Keratinocyte (primary cell): Measurements from ENCODE around the gene DDX49. TPM values are rescaled to one million over a fixed set of nuclear protein-coding genes. Genes with fewer than 3 reads are reported as not detected.

Experiments used
- DNase-seq: peaks from one replicate; pipeline ENCODE4 v3.0.0-alpha.2; 2011; ENCODE audit warnings: low read depth, missing footprints, low spot score
- FAIRE-seq: peaks from 2 replicates; lab custom pipeline; 2011; peaks lifted over from hg19 to GRCh38; lab: Jason Lieb, UNC
- H2AFZ ChIP-seq: 2 replicates; pipeline ENCODE4 v1.6.0; 2012; ENCODE audit warnings: low read length, control low read depth, inconsistent platforms; ENCODE audit not compliant: control insufficient read depth
- H3K27ac ChIP-seq: 2 replicates; pipeline ENCODE4 v1.5.1; 2011; ENCODE audit warnings: low read length; ENCODE audit not compliant: control insufficient read depth, insufficient read depth
- H3K27me3 ChIP-seq: 3 replicates; pipeline ENCODE4 v1.6.0; 2011; ENCODE audit warnings: low read length; ENCODE audit not compliant: control insufficient read depth, insufficient read depth; ENCODE audit errors: extremely low read depth
- H3K36me3 ChIP-seq, 2 experiments: 2 replicates in 1 of 2; 3 replicates in 1 of 2; pipeline ENCODE4 v1.5.1; 2011; ENCODE audit warnings: low read length in 2 of 2, mild to moderate bottlenecking in 1 of 2; ENCODE audit not compliant: control insufficient read depth in 2 of 2, insufficient read depth in 2 of 2; ENCODE audit errors: extremely low read depth in 1 of 2
- H3K4me1 ChIP-seq: 3 replicates; pipeline ENCODE4 v1.5.1; 2011; ENCODE audit warnings: low read length; ENCODE audit not compliant: control insufficient read depth, insufficient read depth; ENCODE audit errors: extremely low read depth
- H3K4me2 ChIP-seq: 3 replicates; pipeline ENCODE4 v1.6.0; 2011; ENCODE audit warnings: low read depth, low read length; ENCODE audit not compliant: control insufficient read depth, insufficient read depth; ENCODE audit errors: extremely low read depth
- H3K4me3 ChIP-seq, 3 experiments: fragments of 200-600 bp in 1 of 3; sonication (generic) in 1 of 3; 2 replicates in 2 of 3; 3 replicates in 1 of 3; pipeline ENCODE4 v1.5.1; 2011 to 2016; ENCODE audit warnings: low read length in 3 of 3, mild to moderate bottlenecking in 3 of 3, control low read depth in 2 of 3, inconsistent platforms in 1 of 3, low read depth in 1 of 3, mixed read lengths in 1 of 3, mixed run types in 1 of 3, moderate library complexity in 1 of 3; ENCODE audit not compliant: control insufficient read depth in 2 of 3, insufficient read depth in 2 of 3; ENCODE audit errors: extremely low read depth in 1 of 3
- H3K79me2 ChIP-seq: 2 replicates; pipeline ENCODE4 v1.6.0; 2012; ENCODE audit warnings: low read length; ENCODE audit not compliant: control insufficient read depth, insufficient read depth
- H3K9ac ChIP-seq: 3 replicates; pipeline ENCODE4 v1.6.0; 2011; ENCODE audit warnings: low read length; ENCODE audit not compliant: control insufficient read depth, insufficient read depth; ENCODE audit errors: extremely low read depth
- H3K9me1 ChIP-seq: 3 replicates; pipeline ENCODE4 v1.6.0; 2011; ENCODE audit warnings: low read length; ENCODE audit not compliant: control insufficient read depth, insufficient read depth; ENCODE audit errors: extremely low read depth
- H3K9me3 ChIP-seq: 2 replicates; pipeline ENCODE4 v1.5.1; 2012; ENCODE audit warnings: low read depth, low read length; ENCODE audit not compliant: control insufficient read depth
- H4K20me1 ChIP-seq: 3 replicates; pipeline ENCODE4 v1.6.0; 2011; ENCODE audit warnings: low read length; ENCODE audit not compliant: control insufficient read depth, insufficient read depth; ENCODE audit errors: extremely low read depth
- EZH2 ChIP-seq: IDR thresholded peaks from one replicate; pipeline ENCODE4 v1.6.1; 2012; ENCODE audit warnings: inconsistent platforms, mild to moderate bottlenecking, low read length, moderate library complexity
- dilution Hi-C: fragments of 300-500 bp; cut with MboI; formaldehyde crosslinking; loops from one replicate; pipeline ENCODE4 v1.7.0; 2020; ENCODE audit warnings: low sequenced_read_pairs; ENCODE audit not compliant: extremely low pct_ligation_motif_present
- polyA plus RNA-seq, 5 experiments: library from polyadenylated mRNA; depleted of rRNA in 3 of 5; stranded (reverse) in 3 of 5; stranded (forward) in 1 of 5; unstranded in 1 of 5; fragments of >200 nt; gene quantifications; 1 replicate in 1 of 5; 2 replicates in 3 of 5; 3 replicates in 1 of 5; pipeline versions ENCODE4 v1.2.1 to v1.2.3, GENCODE V29; 2011 to 2012; ENCODE audit warnings: missing spikeins in 2 of 5, low read depth in 1 of 5, low replicate concordance in 1 of 5
- TF ChIP-seq, protein P1 (sequence below), 3 experiments: IDR thresholded peaks in 1 of 3; conservative IDR thresholded peaks in 1 of 3; optimal IDR thresholded peaks in 1 of 3; 2 replicates in 2 of 3; 3 replicates in 1 of 3; pipeline versions ENCODE3 to v1.5.1; 2011; ENCODE audit warnings: low read length in 3 of 3, mild to moderate bottlenecking in 3 of 3, moderate library complexity in 2 of 3, control low read depth in 1 of 3, inconsistent platforms in 1 of 3; ENCODE audit not compliant: insufficient read depth in 2 of 3; ENCODE audit errors: extremely low read depth in 1 of 3

The DDX49 gene
- polyA plus RNA-seq, 1 donor (not counting 4 experiments of a cell fraction or from before 2014, with no cell fraction given) = 39.2 TPM

DNA sequence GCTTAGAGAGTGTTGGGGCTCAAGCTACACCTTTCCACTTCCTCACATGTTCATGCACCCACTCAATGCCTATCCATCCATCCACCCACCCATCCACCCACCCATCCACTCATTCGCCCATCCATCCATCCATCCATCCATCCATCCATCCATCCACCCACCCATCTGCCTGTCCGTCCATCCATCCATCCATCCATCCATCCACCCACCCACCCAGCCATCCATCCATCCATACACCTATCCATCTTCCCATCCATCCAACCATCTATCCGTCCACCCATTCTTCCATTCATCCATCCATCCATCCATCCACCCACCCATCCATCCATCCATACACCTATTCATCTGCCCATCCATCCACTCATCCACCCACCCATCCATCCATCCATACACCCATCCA is 34.6 kb downstream of the DDX49 start:
- FAIRE-seq (no peak), DNase-seq (no peak)
- Histone ChIP-seq H3K4me3 (no peak overlapping the region), H3K9me3 (no peaks in the 10 kb centered on the region), H3K79me2 (no peaks in the 10 kb centered on the region), H3K9ac (no peak overlapping the region), H3K27ac (no peak overlapping the region), H2AFZ (no peak overlapping the region), H3K36me3 (peaks cover 1 to 2% of the 10 kb centered on the region in 2 experiments), H3K27me3 (no peaks in the 10 kb centered on the region), H3K9me1 (peaks cover 2% of the 10 kb centered on the region), H3K4me2 (no peak overlapping the region), H3K4me1 (peaks cover 26% of the 10 kb centered on the region), H4K20me1 (no peaks in the 10 kb centered on the region)
- dilution Hi-C loops = no loop called here
- TF ChIP-seq EZH2 = no peak
- TF ChIP-seq, protein P1, sequence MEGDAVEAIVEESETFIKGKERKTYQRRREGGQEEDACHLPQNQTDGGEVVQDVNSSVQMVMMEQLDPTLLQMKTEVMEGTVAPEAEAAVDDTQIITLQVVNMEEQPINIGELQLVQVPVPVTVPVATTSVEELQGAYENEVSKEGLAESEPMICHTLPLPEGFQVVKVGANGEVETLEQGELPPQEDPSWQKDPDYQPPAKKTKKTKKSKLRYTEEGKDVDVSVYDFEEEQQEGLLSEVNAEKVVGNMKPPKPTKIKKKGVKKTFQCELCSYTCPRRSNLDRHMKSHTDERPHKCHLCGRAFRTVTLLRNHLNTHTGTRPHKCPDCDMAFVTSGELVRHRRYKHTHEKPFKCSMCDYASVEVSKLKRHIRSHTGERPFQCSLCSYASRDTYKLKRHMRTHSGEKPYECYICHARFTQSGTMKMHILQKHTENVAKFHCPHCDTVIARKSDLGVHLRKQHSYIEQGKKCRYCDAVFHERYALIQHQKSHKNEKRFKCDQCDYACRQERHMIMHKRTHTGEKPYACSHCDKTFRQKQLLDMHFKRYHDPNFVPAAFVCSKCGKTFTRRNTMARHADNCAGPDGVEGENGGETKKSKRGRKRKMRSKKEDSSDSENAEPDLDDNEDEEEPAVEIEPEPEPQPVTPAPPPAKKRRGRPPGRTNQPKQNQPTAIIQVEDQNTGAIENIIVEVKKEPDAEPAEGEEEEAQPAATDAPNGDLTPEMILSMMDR (optimal IDR thresholded peaks at IDR 0.05 in 1 of 3, IDR thresholded peaks at IDR 0.05 in 1 of 3, conservative IDR thresholded peaks at IDR 0.05 in 1 of 3; ENCODE audit: extremely low read depth in 1 of 3, insufficient read depth in 2 of 3, low read length in 3 of 3) = no peak

DNA sequence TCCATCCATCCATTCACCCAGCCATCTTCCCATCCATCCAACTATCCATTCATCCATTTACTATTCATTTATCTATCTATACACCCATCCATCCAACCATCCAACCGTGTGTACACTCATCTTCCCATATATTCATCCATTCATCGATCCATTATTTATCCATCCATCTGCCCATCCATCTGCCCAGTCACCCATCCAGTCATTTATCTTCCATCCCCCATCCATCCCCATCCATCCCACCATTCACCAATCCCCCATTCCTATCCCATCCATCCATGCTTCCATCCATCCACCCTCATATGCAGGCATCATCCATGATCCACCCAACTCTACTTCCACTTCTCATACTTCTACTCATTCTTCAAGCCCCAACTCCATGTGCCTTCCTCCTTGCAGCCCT is 35.5 kb downstream of the DDX49 start:
- no peak overlapping the region for H3K27ac ChIP-seq
- H3K4me1 ChIP-seq = peaks cover 26% of the 10 kb centered on the region
- H4K20me1 ChIP-seq = no peaks in the 10 kb centered on the region
- no peak for FAIRE-seq
- no peaks in the 10 kb centered on the region for H3K79me2 ChIP-seq
- no peak overlapping the region for H2AFZ ChIP-seq
- peaks cover 0 to 1% of the 10 kb centered on the region in 2 experiments for H3K36me3 ChIP-seq
- H3K9me1 ChIP-seq = peaks cover 2% of the 10 kb centered on the region
- H3K27me3 ChIP-seq = no peaks in the 10 kb centered on the region
- no peak for DNase-seq
- dilution Hi-C loops = no loop called here
- H3K4me3 ChIP-seq = no peak overlapping the region
- no peak for TF ChIP-seq EZH2
- H3K4me2 ChIP-seq = no peak overlapping the region
- H3K9me3 ChIP-seq = no peaks in the 10 kb centered on the region
- no peak overlapping the region for H3K9ac ChIP-seq

DNA sequence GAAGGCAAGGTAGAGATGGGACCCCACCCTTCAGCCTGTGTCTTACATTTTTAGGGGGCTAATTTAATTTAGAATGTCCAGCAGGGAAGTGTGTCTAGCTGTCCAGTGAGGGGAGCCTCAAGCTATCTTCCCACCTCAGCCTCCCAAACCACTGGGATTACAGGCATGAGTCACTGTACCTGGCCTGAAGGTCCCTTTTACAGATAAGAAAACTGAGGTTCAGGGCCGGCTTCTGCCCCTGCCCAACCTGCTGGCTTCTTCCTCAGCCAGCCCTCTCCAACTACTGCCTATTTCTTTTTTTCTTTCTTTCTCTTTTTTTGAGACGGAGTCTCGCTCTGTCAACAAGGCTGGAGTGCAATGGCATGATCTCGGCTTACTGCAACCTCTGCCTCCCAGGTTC is 40.9 kb downstream of the DDX49 start:
- TF ChIP-seq EZH2 = no peak
- TF ChIP-seq, protein P1 (optimal IDR thresholded peaks at IDR 0.05 in 1 of 3, IDR thresholded peaks at IDR 0.05 in 1 of 3, conservative IDR thresholded peaks at IDR 0.05 in 1 of 3; ENCODE audit: extremely low read depth in 1 of 3, insufficient read depth in 2 of 3, low read length in 3 of 3) = no peak
- Histone ChIP-seq H3K27ac (no peak overlapping the region), H3K27me3 (peaks cover 5% of the 10 kb centered on the region), H3K4me1 (no peaks in the 10 kb centered on the region), H3K9ac (no peak overlapping the region), H4K20me1 (no peaks in the 10 kb centered on the region), H3K4me2 (no peak overlapping the region), H3K9me3 (no peaks in the 10 kb centered on the region), H3K4me3 (no peak overlapping the region), H3K36me3 (no peaks in the 10 kb centered on the region), H2AFZ (no peak overlapping the region), H3K9me1 (no peaks in the 10 kb centered on the region), H3K79me2 (no peaks in the 10 kb centered on the region)
- FAIRE-seq = no peak
- no peak for DNase-seq
- dilution Hi-C loops = no loop called here
